HEK293T (cell line): Measurements from ENCODE around the gene SPRN.
"Not testable (repeated sequence)": the region's sequence is repeated elsewhere in the genome, so short reads cannot be mapped to it uniquely, and the experiment has no call there.

Experiments used
- ARNT ChIP-seq: fragments of 450-650 bp; IDR thresholded peaks from 2 replicates; pipeline ENCODE4 v1.6.1; 2017; ENCODE audit warnings: mild to moderate bottlenecking
- BHLHE40 ChIP-seq: fragments of 450-650 bp; IDR thresholded peaks from 2 replicates; pipeline ENCODE4 v1.6.1; 2016; ENCODE audit warnings: mild to moderate bottlenecking, moderate library complexity, borderline replicate concordance
- CTBP1 ChIP-seq: fragments of 450-650 bp; IDR thresholded peaks from 2 replicates; pipeline ENCODE4 v1.6.1; 2016; ENCODE audit warnings: borderline replicate concordance
- ELF4 ChIP-seq: fragments of 450-650 bp; IDR thresholded peaks from 2 replicates; pipeline ENCODE4 v1.6.1; 2017; ENCODE audit warnings: antibody characterized with exemption
- FOXA1 ChIP-seq: fragments of 450-650 bp; IDR thresholded peaks from 2 replicates; pipeline ENCODE4 v1.6.1; 2016; ENCODE audit warnings: mild to moderate bottlenecking
- FOXM1 ChIP-seq: fragments of 450-650 bp; IDR thresholded peaks from 2 replicates; pipeline ENCODE4 v1.6.1; 2017; ENCODE audit warnings: mild to moderate bottlenecking, borderline replicate concordance
- HDGF ChIP-seq: fragments of 450-650 bp; IDR thresholded peaks from 2 replicates; pipeline ENCODE4 v1.6.1; 2017; ENCODE audit warnings: antibody characterized with exemption, borderline replicate concordance
- SP1 ChIP-seq: fragments of 450-650 bp; IDR thresholded peaks from 2 replicates; pipeline ENCODE4 v1.6.1; 2017
- SUZ12 ChIP-seq: fragments of 450-650 bp; IDR thresholded peaks from 2 replicates; pipeline ENCODE4 v1.6.1; 2016; ENCODE audit warnings: mild to moderate bottlenecking
- ZNF384 ChIP-seq: fragments of 450-650 bp; IDR thresholded peaks from 2 replicates; pipeline ENCODE4 v1.6.1; 2016

- not testable (repeated sequence) for TF ChIP-seq CTBP1, BHLHE40, SP1, SUZ12, FOXA1, ZNF384, FOXM1, ELF4, ARNT, HDGF
Measured at GRCh38 chr10:133376183-133376582, 48.2 kb downstream of the SPRN start.
